Bone marrow (tissue), 2 donors: ENCODE results near the gene GPR6.

Experiments
- DNase-seq, 2 donors: peaks; one replicate each; lab custom pipeline; 2025; lab: John Stamatoyannopoulos, UW

GPR6 gene

DNA sequence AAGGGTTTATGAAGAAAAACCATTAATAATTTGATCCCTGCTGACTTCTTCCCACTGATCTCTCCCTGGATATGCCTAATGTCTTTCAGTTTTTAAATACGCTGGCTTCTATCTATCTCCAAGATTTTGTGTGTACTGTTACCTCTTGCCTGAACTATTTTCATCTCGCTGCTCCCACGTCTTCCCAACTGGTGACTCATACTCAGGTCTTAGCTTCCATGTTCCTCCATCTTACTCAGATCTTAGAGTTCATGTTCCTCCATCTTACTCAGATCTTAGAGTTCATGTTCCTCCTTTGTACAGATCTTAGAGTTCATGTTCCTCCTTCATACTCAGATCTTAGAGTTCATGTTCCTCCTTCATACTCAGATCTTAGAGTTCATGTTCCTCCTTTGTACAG, 21.6 kb downstream of the GPR6 start:
- DNase-seq: no peak

DNA sequence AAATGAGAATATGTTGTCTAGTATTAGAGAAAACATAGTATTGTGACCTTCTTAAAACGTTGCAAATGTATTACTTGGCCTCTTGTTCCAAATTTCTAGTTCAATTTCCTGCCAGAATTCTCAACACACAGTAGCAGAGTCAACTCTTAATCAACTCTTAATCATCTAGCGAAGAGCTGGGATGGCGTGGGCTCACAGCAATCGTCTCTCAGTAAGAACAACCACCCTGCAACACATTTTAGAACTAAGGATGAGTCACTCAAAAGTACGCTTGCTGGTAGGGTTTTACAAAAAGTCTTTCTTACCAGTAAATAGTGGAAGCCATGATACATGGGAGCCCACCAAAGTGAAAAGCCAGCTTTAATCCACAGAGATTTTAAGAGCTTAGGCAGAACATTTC, 24.6 kb downstream of the GPR6 start:
- DNase-seq: no peak

GRCh38 chr6:110013386-110013785, 35.3 kb downstream of the GPR6 start:
- no peak for DNase-seq

GRCh38 chr6:110015206-110015605, 37.1 kb downstream of the GPR6 start:
- DNase-seq: no peak

DNA sequence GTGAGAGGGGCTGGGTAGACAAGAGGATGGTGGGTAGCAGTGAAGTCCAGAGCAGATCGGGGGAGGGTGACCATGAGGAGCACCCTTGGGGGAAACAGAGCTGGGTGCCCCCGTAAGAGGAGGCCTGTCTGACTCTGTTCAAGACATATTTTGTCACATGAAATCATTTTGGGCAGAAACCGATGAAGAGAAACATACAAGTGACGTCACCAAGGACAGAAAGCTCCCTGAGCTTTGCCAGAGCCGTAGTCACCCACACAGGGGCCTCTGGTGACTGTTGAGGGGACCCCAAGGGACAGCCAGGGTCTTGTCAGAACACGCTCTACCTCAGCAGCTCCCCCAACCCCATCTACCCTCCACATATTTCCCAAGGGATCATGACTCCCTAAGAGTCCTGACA, 39.2 kb downstream of the GPR6 start:
- no peak for DNase-seq

GRCh38 chr6:110017946-110018345, 39.8 kb downstream of the GPR6 start:
- DNase-seq: no peak

DNA sequence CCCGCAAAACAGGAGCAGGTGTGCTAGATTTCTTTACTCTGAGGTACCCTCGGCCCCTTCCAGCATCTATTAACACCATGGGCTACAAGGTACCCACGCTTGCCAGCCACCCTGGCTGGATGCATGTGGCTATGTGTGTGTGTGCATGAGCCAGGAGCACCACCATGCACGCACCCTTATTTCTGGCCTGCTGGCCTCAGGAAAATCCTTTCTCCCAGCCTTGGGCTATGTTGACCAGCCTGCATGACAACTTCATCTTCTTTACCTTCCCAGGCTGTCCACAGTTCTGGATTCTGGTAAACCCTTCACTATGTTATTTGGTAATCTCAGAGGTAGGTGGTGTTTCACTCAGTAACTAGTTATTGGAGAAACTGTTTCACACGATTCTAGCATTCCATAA, 40.4 kb downstream of the GPR6 start:
- no peak for DNase-seq

GRCh38 chr6:110020888-110021287, 42.8 kb downstream of the GPR6 start:
- DNase-seq: peak in 1 of 2 donors; percentile 49

DNA sequence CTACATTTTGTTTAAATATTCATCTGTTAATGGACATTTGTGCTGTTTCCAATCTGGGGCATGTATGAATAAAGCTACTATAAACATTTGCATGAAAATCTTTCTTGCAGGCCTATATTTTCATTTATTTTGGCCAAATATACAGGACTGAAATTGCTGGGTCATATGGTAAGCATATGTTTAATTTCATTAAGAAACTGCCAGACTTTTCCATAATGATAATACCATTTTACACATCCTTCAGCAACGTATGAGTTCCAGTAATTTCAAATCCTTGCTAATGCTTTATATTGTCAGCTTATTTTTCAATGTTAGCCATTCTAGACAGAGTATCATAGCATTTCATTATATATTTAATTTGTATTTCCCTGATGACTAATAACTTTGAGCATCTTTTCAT, 51.0 kb downstream of the GPR6 start:
- no peak for DNase-seq
